SK-N-SH (cell line): ENCODE data around the gene ASIC2. TPM values are rescaled to one million over a fixed set of nuclear protein-coding genes. Genes with fewer than 3 reads are reported as not detected.

ENCODE experiments used
- CTCF ChIA-PET: fragments of 300-600, 350-600 bp; formaldehyde crosslinking; extraction: SDS; loops from one replicate; lab custom pipeline; 2021; lab: Yijun Ruan, JAX
- POLR2A ChIA-PET: fragments of 350-600 bp; sonication (Branson Sonifier 250); formaldehyde crosslinking; extraction: SDS; loops from one replicate; lab custom pipeline; 2020; ENCODE audit warnings: antibody characterized with exemption, inconsistent platforms; lab: Yijun Ruan, JAX
- DNase-seq: peaks from one replicate; pipeline ENCODE4 v3.0.0; 2012
- H2AFZ ChIP-seq: fragments of 200-600 bp; sonication (generic); 2 replicates; pipeline ENCODE4 v1.8.1; 2016; ENCODE audit warnings: antibody characterized with exemption, mild to moderate bottlenecking, low read depth
- H3F3A ChIP-seq: fragments of 200-600 bp; sonication (generic); replicated peaks from 2 replicates; pipeline ENCODE3; 2016; ENCODE audit warnings: antibody characterized with exemption, mild to moderate bottlenecking; ENCODE audit not compliant: insufficient read depth
- H3K27ac ChIP-seq, 2 experiments: fragments of 200-500 bp in 1 of 2; fragments of 200-600 bp in 1 of 2; sonication (Bioruptor generic) in 1 of 2; sonication (generic), shearing (Covaris generic) in 1 of 2; 2 replicates each; pipeline versions ENCODE4 v1.5.1 to v1.6.1; 2014 to 2016; ENCODE audit warnings: low read depth in 2 of 2, inconsistent platforms in 1 of 2, low read length in 1 of 2, mild to moderate bottlenecking in 1 of 2, mixed read lengths in 1 of 2
- H3K27me3 ChIP-seq: fragments of 200-600 bp; sonication (generic), shearing (Covaris generic); 2 replicates; pipeline ENCODE4 v1.6.1; 2016; ENCODE audit warnings: mixed run types; ENCODE audit not compliant: insufficient read depth
- H3K36me3 ChIP-seq, 2 experiments: fragments of 200-500 bp in 1 of 2; fragments of 200-600 bp in 1 of 2; sonication (Bioruptor generic) in 1 of 2; sonication (generic) in 1 of 2; replicated peaks in 1 of 2; 2 replicates each; pipeline versions ENCODE3 to v1.5.1; 2014 to 2016; ENCODE audit warnings: low read length in 1 of 2, mild to moderate bottlenecking in 1 of 2; ENCODE audit not compliant: insufficient read depth in 2 of 2, control insufficient read depth in 1 of 2
- H3K4me1 ChIP-seq, 2 experiments: fragments of 200-500 bp in 1 of 2; fragments of 200-600 bp in 1 of 2; sonication (Bioruptor generic) in 1 of 2; sonication (generic), shearing (Covaris generic) in 1 of 2; 2 replicates each; pipeline versions ENCODE4 v1.5.1 to v1.6.1; 2014 to 2016; ENCODE audit warnings: low read depth in 1 of 2, low read length in 1 of 2, mixed run types in 1 of 2; ENCODE audit not compliant: insufficient read depth in 2 of 2, control insufficient read depth in 1 of 2
- H3K4me2 ChIP-seq: fragments of 200-600 bp; sonication (generic), shearing (Covaris generic); 2 replicates; pipeline ENCODE4 v1.6.1; 2017; ENCODE audit warnings: mixed run types
- H3K4me3 ChIP-seq, 2 experiments: fragments of 200-500 bp in 1 of 2; fragments of 200-600 bp in 1 of 2; sonication (Bioruptor generic) in 1 of 2; sonication (generic), shearing (Covaris generic) in 1 of 2; 2 replicates each; pipeline versions ENCODE4 v1.5.1 to v1.8.1; 2014 to 2016; ENCODE audit warnings: low read depth in 2 of 2, inconsistent platforms in 1 of 2, low read length in 1 of 2, mild to moderate bottlenecking in 1 of 2, mixed read lengths in 1 of 2, moderate library complexity in 1 of 2
- H3K79me2 ChIP-seq: fragments of 200-600 bp; sonication (generic); 2 replicates; pipeline ENCODE4 v1.8.1; 2017; ENCODE audit warnings: mild to moderate bottlenecking; ENCODE audit not compliant: insufficient read depth
- H3K9ac ChIP-seq: fragments of 200-600 bp; sonication (generic); 2 replicates; pipeline ENCODE4 v1.6.1; 2017; ENCODE audit warnings: mixed run types
- H3K9me2 ChIP-seq: fragments of 200-600 bp; sonication (generic); 2 replicates; pipeline ENCODE4 v1.6.1; 2017; ENCODE audit warnings: mixed run types
- H3K9me3 ChIP-seq: fragments of 200-600 bp; sonication (generic); 2 replicates; pipeline ENCODE4 v1.6.1; 2017; ENCODE audit warnings: mixed run types, mild to moderate bottlenecking, moderate library complexity
- H4K20me1 ChIP-seq: fragments of 200-600 bp; sonication (generic); 2 replicates; pipeline ENCODE4 v1.6.1; 2017; ENCODE audit warnings: mild to moderate bottlenecking, mixed run types; ENCODE audit not compliant: insufficient read depth
- CHD2 ChIP-seq: fragments of 150-350 bp; IDR thresholded peaks from 2 replicates; pipeline ENCODE4 v1.6.1; 2018; ENCODE audit warnings: low read length; ENCODE audit not compliant: partially characterized antibody
- CTCF ChIP-seq: fragments of 200-600 bp; sonication (generic); IDR thresholded peaks from 2 replicates; pipeline ENCODE4 v1.6.1; 2017; ENCODE audit warnings: antibody characterized with exemption, mild to moderate bottlenecking, moderate library complexity
- EZH2phosphoT487 ChIP-seq: fragments of 200-600 bp; sonication (generic); IDR thresholded peaks from 2 replicates; pipeline ENCODE4 v1.6.1; 2017; ENCODE audit warnings: low read depth, mixed run types, mild to moderate bottlenecking, antibody characterized with exemption, moderate library complexity, borderline replicate concordance
- FOXJ3 ChIP-seq: sonication (generic); formaldehyde crosslinking; IDR thresholded peaks from 2 replicates; pipeline ENCODE4 v1.5.1; 2020; ENCODE audit warnings: mild to moderate bottlenecking, missing genetic modification reagents
- FOXM1 ChIP-seq: IDR thresholded peaks from 2 replicates; pipeline ENCODE4 v1.4.0; 2012; ENCODE audit warnings: low read depth, mild to moderate bottlenecking
- GABPA ChIP-seq: IDR thresholded peaks from 2 replicates; pipeline ENCODE4 v1.4.0; 2012; ENCODE audit warnings: low read depth, mild to moderate bottlenecking
- IRF3 ChIP-seq: fragments of 150-350 bp; IDR thresholded peaks from 2 replicates; pipeline ENCODE4 v1.6.1; 2016; ENCODE audit warnings: mild to moderate bottlenecking, low read depth, low read length
- MEF2A ChIP-seq: IDR thresholded peaks from 2 replicates; pipeline ENCODE4 v1.4.0; 2012; ENCODE audit warnings: low read depth, borderline replicate concordance
- NFIC ChIP-seq: IDR thresholded peaks from 2 replicates; pipeline ENCODE4 v1.4.0; 2012; ENCODE audit warnings: borderline replicate concordance
- NRF1 ChIP-seq: IDR thresholded peaks from 2 replicates; pipeline ENCODE4 v1.6.1; 2012; ENCODE audit warnings: low read depth, mild to moderate bottlenecking, low read length
- RAD21 ChIP-seq: IDR thresholded peaks from 2 replicates; pipeline ENCODE4 v1.6.1; 2012; ENCODE audit warnings: mild to moderate bottlenecking, low read length
- REST ChIP-seq: IDR thresholded peaks from 2 replicates; pipeline ENCODE4 v1.6.1; 2012; ENCODE audit warnings: mild to moderate bottlenecking, low read depth, low read length, moderate library complexity
- RFX5 ChIP-seq: IDR thresholded peaks from 2 replicates; pipeline ENCODE4 v1.6.1; 2012; ENCODE audit warnings: mild to moderate bottlenecking, improper control_type of control experiment, low read length
- SMC3 ChIP-seq: IDR thresholded peaks from 2 replicates; pipeline ENCODE4 v1.6.1; 2012; ENCODE audit warnings: low read depth, low read length, improper control_type of control experiment
- TAF1 ChIP-seq: IDR thresholded peaks from 2 replicates; pipeline ENCODE4 v1.6.1; 2012; ENCODE audit warnings: low read depth, mild to moderate bottlenecking, low read length, moderate library complexity, borderline replicate concordance
- TEAD4 ChIP-seq: IDR thresholded peaks from 2 replicates; pipeline ENCODE4 v1.4.0; 2012; ENCODE audit warnings: mild to moderate bottlenecking, borderline replicate concordance; ENCODE audit not compliant: insufficient read depth
- USF1 ChIP-seq: IDR thresholded peaks from 2 replicates; pipeline ENCODE4 v1.4.0; 2012; ENCODE audit warnings: low read depth, borderline replicate concordance
- WGBS: methylation state at CpG from one replicate; pipeline ENCODE4 v1.1.6; 2017; ENCODE audit warnings: low lambda C conversion rate; 5-methylcytosine and 5-hydroxymethylcytosine counted together
- polyA plus RNA-seq, 3 experiments: library from polyadenylated mRNA; depleted of rRNA; stranded (reverse); fragments of >200 nt; gene quantifications; 2 replicates each; pipeline ENCODE4 v1.2.3, GENCODE V29; 2012

The ASIC2 gene
- polyA plus RNA-seq, 1 of the 3 experiments (the other 2 are of a cell fraction): 0.08 TPM

GRCh38 chr17:33028778-33029177, 264.3 kb downstream of the ASIC2 start (continued):
- TF ChIP-seq RAD21: no peak

GRCh38 chr17:33028061-33028460, 265.0 kb downstream of the ASIC2 start:
- H4K20me1 ChIP-seq: no peaks in the 10 kb centered on the region
- no peak overlapping the region for H2AFZ ChIP-seq
- H3K4me2 ChIP-seq: no peak overlapping the region
- no peaks in the 10 kb centered on the region for H3F3A ChIP-seq
- H3K4me1 ChIP-seq: no peaks in the 10 kb centered on the region
- TF ChIP-seq REST (no peak), TEAD4 (no peak)
- H3K36me3 ChIP-seq: no peaks in the 10 kb centered on the region
- no peaks in the 10 kb centered on the region for H3K9me3 ChIP-seq
- ChIA-PET CTCF (interaction anchor here (1.4 kb wide), 1 partner anchor 11 kb away, joined by 5 read pairs; no protein-coding TSS in a partner anchor), POLR2A (no interaction called here)
- WGBS: 64% methylated on average over 8 of the region's 8 CpGs
- no peaks in the 10 kb centered on the region for H3K27me3 ChIP-seq
- no peak overlapping the region for H3K9ac ChIP-seq
- no peak for DNase-seq
- no peak overlapping the region for H3K4me3 ChIP-seq
- H3K79me2 ChIP-seq: no peaks in the 10 kb centered on the region
- no peak overlapping the region for H3K27ac ChIP-seq
- no peaks in the 10 kb centered on the region for H3K9me2 ChIP-seq

- ChIA-PET CTCF (interaction anchor here (4.0 kb wide), 1 partner anchor 15 kb away, joined by 18 read pairs; no protein-coding TSS in a partner anchor), POLR2A (no interaction called here)
- no peaks in the 10 kb centered on the region for H4K20me1 ChIP-seq
- TF ChIP-seq FOXM1 (no peak), FOXJ3 (CRISPR knock-in tag) (no peak), NFIC (no peak), CTCF (no peak), SMC3 (no peak), IRF3 (no peak), RAD21 (no peak), TAF1 (no peak), NRF1 (no peak), MEF2A (no peak), RFX5 (no peak), GABPA (no peak), USF1 (no peak), CHD2 (no peak), EZH2phosphoT487 (no peak)
Observed at GRCh38 chr17:33024688-33025486, 268.2 kb downstream of the ASIC2 start.

More at GRCh38 chr17:33024688-33025486, 268.2 kb downstream of the ASIC2 start:
- Histone ChIP-seq H3K4me2 (no peak overlapping the region), H3K9me2 (no peaks in the 10 kb centered on the region), H3K4me1 (no peaks in the 10 kb centered on the region), H3F3A (no peaks in the 10 kb centered on the region), H3K9me3 (no peaks in the 10 kb centered on the region), H3K4me3 (no peak overlapping the region), H3K27ac (no peak overlapping the region), H3K36me3 (no peaks in the 10 kb centered on the region), H2AFZ (no peak overlapping the region), H3K9ac (no peak overlapping the region), H3K27me3 (no peaks in the 10 kb centered on the region), H3K79me2 (no peaks in the 10 kb centered on the region)
- 14% methylated on average over 3 of the region's 3 CpGs for whole genome bisulfite sequencing
- no peak for DNase-seq
